ENCODE data around the gene TLR6.

TLR6 gene, protein sequence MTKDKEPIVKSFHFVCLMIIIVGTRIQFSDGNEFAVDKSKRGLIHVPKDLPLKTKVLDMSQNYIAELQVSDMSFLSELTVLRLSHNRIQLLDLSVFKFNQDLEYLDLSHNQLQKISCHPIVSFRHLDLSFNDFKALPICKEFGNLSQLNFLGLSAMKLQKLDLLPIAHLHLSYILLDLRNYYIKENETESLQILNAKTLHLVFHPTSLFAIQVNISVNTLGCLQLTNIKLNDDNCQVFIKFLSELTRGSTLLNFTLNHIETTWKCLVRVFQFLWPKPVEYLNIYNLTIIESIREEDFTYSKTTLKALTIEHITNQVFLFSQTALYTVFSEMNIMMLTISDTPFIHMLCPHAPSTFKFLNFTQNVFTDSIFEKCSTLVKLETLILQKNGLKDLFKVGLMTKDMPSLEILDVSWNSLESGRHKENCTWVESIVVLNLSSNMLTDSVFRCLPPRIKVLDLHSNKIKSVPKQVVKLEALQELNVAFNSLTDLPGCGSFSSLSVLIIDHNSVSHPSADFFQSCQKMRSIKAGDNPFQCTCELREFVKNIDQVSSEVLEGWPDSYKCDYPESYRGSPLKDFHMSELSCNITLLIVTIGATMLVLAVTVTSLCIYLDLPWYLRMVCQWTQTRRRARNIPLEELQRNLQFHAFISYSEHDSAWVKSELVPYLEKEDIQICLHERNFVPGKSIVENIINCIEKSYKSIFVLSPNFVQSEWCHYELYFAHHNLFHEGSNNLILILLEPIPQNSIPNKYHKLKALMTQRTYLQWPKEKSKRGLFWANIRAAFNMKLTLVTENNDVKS

DNA sequence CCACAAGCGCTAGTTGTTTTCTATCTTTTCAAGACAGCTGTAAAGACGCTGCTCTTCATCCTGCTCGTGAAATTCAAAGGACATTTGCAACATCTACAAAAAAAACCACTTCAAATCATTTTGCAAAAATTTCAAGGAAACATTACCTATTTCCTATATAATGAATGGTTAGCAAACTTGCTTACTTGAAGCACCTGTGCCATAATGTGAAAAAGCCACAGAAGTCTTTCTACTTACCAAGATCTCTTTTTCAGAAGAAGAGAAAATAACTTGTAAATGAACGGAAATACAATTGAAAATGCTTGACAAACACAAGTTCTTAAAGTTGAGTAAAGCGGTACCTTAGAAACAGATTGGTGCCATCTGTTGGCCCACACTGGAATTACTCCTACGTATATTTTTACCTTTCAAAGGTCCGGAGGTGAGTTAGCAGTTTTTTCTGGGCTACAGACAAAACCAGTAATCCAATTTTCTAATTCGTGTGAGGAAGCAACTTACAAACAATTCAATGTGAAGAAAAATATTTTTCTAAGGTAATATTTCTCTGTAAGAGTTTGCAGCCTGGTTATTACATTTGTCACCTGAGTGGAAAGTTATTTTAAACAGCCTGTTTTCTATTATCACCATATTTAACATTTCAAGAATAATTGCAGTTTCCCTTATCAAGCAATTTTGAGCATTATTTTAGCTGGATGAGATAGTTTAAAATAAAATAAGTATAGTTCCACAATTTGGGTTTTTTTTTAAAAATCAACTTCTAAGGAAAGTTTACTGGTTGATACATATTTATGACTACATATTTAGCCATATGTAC, at the start of gene TLR6:
Gene TLR6, minus strand, starts transcription at position 294 of the 814 bp plus-strand sequence. CDS start 27,344 bp downstream, outside the sequence.
- Histone ChIP-seq H3K9ac (ENCODE audit: low read length) (peak within 1 kb of the TSS; percentile 36), H3K4me1 (ENCODE audit: control insufficient read depth, low read depth, low read length) (peaks cover 11% of the 10 kb centered on the region), H3K36me3 (ENCODE audit: control insufficient read depth, low read depth, low read length) (no peaks in the 10 kb centered on the region), H3K9me3 (ENCODE audit: control insufficient read depth, low read depth, low read length) (no peaks in the 10 kb centered on the region), H3K27ac (ENCODE audit: low read length) (peak within 1 kb of the TSS; percentile 59), H3K27me3 (ENCODE audit: control insufficient read depth, insufficient read depth, low read length) (no peaks in the 10 kb centered on the region), H3K4me3 (ENCODE audit: low read length) (no peak within 1 kb of the TSS)

DNA sequence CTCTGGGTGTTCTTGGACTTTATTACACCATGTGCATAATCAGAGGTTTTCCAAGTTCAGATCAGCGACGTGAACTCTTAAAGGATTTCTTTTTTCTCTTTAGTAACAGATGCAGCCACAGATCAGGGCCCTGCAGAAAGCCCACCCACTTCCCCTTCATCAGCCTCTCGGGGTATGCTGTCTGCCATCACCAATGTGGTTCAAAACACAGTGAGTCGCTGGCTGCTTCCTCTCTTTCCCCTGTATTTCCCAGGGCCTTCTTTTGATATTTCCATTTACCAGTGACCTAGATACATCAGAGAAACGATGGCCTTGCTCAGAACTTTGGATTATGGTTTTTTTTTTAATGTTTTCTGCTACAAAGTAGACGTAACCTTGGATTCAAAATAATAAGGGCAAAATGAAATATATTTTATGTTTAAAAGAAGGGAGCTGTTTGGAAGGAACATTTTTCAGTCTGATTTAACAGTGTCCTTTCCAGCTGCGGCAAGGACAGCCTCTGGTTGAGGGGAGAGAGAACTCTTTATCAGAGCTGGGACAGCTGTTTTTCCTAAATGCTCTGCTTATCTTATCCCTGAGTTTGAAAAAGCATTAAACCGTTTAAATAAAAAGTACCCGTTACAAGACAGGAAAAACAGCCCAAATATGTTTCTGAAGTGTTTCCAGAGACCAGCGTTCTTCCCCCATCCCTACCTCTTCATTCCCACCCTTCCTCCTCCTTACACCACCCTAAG, 49.2 kb upstream of the TLR6 start:
- Histone ChIP-seq H3K27me3 (ENCODE audit: control insufficient read depth, insufficient read depth, low read length) (no peaks in the 10 kb centered on the region), H3K36me3 (ENCODE audit: control insufficient read depth, low read depth, low read length) (no peaks in the 10 kb centered on the region), H3K4me3 (ENCODE audit: low read length) (no peak overlapping the region), H3K27ac (ENCODE audit: low read length) (no peak overlapping the region), H3K9ac (ENCODE audit: low read length) (no peak overlapping the region), H3K9me3 (ENCODE audit: control insufficient read depth, low read depth, low read length) (no peaks in the 10 kb centered on the region), H3K4me1 (ENCODE audit: control insufficient read depth, low read depth, low read length) (no peaks in the 10 kb centered on the region)

DNA sequence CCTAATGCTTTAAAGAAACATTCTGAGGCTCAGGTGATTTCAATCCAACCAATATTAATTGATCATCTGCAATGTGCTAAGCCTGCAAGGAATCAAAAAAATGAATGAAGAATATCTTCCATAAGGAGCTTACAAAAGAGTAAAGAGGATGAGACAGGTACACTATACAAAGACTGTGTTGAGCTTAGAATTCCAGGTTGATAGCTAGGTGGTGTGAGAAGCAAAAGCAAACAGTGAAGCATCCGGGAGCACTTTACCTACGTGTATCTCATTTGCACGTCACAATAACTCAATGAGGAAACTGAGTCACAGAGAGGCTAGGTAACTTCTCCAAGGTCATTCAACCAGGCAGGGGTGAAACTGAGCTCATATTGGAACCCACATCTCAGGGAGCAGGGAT, 48.1 kb upstream of the TLR6 start:
- Histone ChIP-seq H3K9ac (ENCODE audit: low read length) (no peak overlapping the region), H3K27ac (ENCODE audit: low read length) (no peak overlapping the region), H3K4me3 (ENCODE audit: low read length) (no peak overlapping the region), H3K27me3 (ENCODE audit: control insufficient read depth, insufficient read depth, low read length) (no peaks in the 10 kb centered on the region), H3K4me1 (ENCODE audit: control insufficient read depth, low read depth, low read length) (no peaks in the 10 kb centered on the region), H3K36me3 (ENCODE audit: control insufficient read depth, low read depth, low read length) (no peaks in the 10 kb centered on the region), H3K9me3 (ENCODE audit: control insufficient read depth, low read depth, low read length) (no peaks in the 10 kb centered on the region)

DNA sequence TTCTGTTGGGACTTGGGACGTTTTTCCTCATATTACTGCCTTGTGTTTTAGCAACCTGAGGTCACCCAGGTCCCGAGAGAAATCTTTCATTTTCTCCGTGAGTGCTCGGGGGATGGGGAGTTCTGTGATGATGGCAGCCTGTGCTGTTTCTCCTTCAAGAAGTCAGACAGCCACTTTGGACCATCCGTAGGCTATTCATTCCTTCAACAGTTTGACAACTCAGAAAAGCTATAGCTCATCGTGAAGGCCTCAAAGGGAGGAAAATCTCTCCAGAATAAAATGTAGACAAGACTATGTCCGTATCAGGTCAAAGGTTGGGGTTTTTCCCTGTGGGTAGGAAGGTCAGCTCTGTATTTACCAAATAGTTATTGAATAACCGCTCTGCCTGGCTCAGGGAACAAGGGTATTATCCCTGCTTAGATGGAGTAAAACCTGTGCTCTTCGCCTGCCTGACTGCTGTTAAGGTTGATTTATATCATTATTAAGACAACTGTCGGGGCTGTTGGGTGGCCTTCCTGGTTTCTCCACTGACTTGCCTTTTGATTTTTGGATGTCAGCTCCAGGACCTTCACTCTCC, 47.6 kb upstream of the TLR6 start:
- Histone ChIP-seq H3K4me1 (ENCODE audit: control insufficient read depth, low read depth, low read length) (no peaks in the 10 kb centered on the region), H3K36me3 (ENCODE audit: control insufficient read depth, low read depth, low read length) (no peaks in the 10 kb centered on the region), H3K9ac (ENCODE audit: low read length) (no peak overlapping the region), H3K27me3 (ENCODE audit: control insufficient read depth, insufficient read depth, low read length) (no peaks in the 10 kb centered on the region), H3K27ac (ENCODE audit: low read length) (no peak overlapping the region), H3K4me3 (ENCODE audit: low read length) (no peak overlapping the region), H3K9me3 (ENCODE audit: control insufficient read depth, low read depth, low read length) (no peaks in the 10 kb centered on the region)

DNA sequence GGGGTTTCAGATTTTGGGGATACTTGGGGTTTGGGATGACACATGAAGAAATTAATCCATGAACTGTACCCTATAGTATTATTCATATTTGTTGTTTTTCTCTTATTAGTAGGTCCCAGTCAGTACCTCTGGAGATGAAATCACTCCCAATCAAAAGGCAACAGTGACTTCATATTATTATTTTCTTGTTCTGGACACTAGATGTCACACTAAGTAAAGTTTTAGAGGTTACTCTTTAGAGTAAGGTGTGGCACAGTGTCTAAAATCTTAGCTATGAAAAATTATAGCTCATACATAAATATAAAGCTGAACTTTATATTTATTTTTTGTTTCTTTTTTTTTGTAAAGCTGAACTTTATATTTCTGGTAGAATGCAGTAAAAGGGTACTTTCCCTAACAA, 46.1 kb upstream of the TLR6 start:
- Histone ChIP-seq H3K36me3 (ENCODE audit: control insufficient read depth, low read depth, low read length) (no peaks in the 10 kb centered on the region), H3K4me1 (ENCODE audit: control insufficient read depth, low read depth, low read length) (no peaks in the 10 kb centered on the region), H3K9me3 (ENCODE audit: control insufficient read depth, low read depth, low read length) (no peaks in the 10 kb centered on the region), H3K27me3 (ENCODE audit: control insufficient read depth, insufficient read depth, low read length) (no peaks in the 10 kb centered on the region), H3K27ac (ENCODE audit: low read length) (no peak overlapping the region), H3K4me3 (ENCODE audit: low read length) (no peak overlapping the region), H3K9ac (ENCODE audit: low read length) (no peak overlapping the region)

DNA sequence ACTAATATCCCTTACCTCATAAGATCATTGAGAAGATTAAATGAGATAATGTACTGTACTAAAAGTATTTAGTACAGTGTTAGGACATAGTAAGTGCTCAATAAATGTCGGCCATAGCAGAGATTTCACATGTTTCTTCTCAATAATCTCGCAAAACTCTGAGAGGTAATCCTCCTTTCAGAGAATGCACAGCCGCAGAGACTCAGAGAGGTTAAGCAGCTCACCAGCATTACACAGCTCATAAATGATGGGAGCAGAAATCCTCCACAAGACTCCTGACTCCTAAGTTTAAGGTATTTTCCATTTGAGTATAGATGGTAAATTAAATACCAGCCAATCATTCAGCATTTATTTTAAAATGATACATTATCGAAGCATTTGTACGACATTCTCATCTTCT, 45.6 kb upstream of the TLR6 start:
- H3K27ac ChIP-seq (ENCODE audit: low read length) = no peak overlapping the region
- no peak overlapping the region for H3K9ac ChIP-seq (ENCODE audit: low read length)

DNA sequence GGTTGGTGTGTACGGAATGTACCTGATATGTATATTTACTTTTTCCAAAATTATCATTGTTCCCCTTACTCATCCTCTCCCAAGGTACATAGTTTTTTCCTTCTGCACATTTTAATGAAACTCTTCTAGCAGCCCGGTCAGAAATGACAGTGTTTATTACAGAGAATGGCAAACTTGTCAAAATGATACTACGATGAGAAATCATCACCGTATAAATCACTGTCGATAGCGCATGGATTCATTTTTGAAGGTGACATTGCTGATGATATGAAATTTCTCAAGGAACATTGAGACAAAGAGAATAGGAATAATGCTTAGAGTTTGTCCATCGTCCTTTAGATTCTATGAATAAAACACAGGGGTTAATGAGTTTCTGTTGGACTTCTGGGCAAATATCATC, 41.6 kb upstream of the TLR6 start:
- H3K27me3 ChIP-seq (ENCODE audit: control insufficient read depth, insufficient read depth, low read length) = no peaks in the 10 kb centered on the region
- H3K36me3 ChIP-seq (ENCODE audit: control insufficient read depth, low read depth, low read length) = no peaks in the 10 kb centered on the region
- H3K4me1 ChIP-seq (ENCODE audit: control insufficient read depth, low read depth, low read length) = no peaks in the 10 kb centered on the region

More for the DNA sequence above, 45.6 kb upstream of the TLR6 start:
- Histone ChIP-seq H3K27me3 (ENCODE audit: control insufficient read depth, insufficient read depth, low read length) (no peaks in the 10 kb centered on the region), H3K9me3 (ENCODE audit: control insufficient read depth, low read depth, low read length) (no peaks in the 10 kb centered on the region), H3K36me3 (ENCODE audit: control insufficient read depth, low read depth, low read length) (no peaks in the 10 kb centered on the region), H3K4me3 (ENCODE audit: low read length) (no peak overlapping the region), H3K4me1 (ENCODE audit: control insufficient read depth, low read depth, low read length) (no peaks in the 10 kb centered on the region)

DNA sequence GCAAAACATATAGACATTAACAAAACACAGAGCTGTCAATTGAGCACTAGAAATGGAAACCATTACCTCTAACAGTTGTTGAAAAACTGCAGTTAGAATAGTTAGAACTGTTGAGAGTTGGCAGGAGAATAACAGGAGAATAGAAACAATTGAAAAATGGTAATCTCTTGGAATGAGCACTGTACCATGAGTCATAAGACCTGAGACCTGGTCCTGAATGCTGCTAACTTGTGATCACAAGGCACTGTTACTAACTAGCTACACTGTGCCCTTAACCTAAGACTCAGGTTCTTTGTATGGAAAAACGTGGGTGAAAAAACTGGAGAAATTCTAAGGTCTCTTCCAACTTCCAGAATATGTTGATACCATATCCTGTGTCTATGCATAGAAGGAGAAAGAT, 40.3 kb upstream of the TLR6 start:
- Histone ChIP-seq H3K27me3 (ENCODE audit: control insufficient read depth, insufficient read depth, low read length) (no peaks in the 10 kb centered on the region), H3K9ac (ENCODE audit: low read length) (no peak overlapping the region), H3K4me3 (ENCODE audit: low read length) (no peak overlapping the region), H3K36me3 (ENCODE audit: control insufficient read depth, low read depth, low read length) (no peaks in the 10 kb centered on the region), H3K4me1 (ENCODE audit: control insufficient read depth, low read depth, low read length) (no peaks in the 10 kb centered on the region), H3K9me3 (ENCODE audit: control insufficient read depth, low read depth, low read length) (no peaks in the 10 kb centered on the region), H3K27ac (ENCODE audit: low read length) (no peak overlapping the region)

More for the DNA sequence above, 41.6 kb upstream of the TLR6 start:
- Histone ChIP-seq H3K27ac (ENCODE audit: low read length) (no peak overlapping the region), H3K4me3 (ENCODE audit: low read length) (no peak overlapping the region), H3K9me3 (ENCODE audit: control insufficient read depth, low read depth, low read length) (no peaks in the 10 kb centered on the region), H3K9ac (ENCODE audit: low read length) (no peak overlapping the region)

DNA sequence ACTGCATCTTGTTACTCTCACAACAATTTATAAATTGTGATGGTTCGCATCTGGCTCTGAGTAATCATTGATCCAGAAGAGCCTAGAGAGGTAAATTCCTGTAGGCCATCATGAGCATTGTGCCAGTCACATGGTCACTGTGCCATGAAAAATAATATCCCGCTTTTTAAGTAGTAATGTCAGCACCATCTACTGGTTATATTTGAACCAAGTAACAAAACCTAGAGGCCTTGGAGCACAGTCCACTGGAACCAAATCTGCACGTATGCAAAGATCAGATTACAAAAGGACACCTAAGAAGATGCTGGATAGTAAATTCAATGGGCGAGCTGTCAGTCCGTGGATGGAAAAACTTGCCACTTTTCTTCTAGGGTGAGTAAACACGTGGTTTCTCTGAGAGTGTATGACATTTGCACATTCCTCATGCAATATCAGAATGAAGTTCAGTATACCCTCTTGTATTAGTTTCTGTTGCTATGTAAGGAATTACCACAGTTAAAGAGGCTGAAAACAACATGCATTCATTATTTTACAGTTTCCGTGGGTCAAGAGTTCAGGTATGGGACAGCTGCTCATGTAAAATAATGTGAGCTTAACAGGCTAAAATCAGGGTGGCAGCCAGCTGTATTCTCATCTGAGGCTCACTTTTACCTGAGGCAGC, 37.8 kb upstream of the TLR6 start:
- no peaks in the 10 kb centered on the region for H3K4me1 ChIP-seq (ENCODE audit: control insufficient read depth, low read depth, low read length)
- no peaks in the 10 kb centered on the region for H3K9me3 ChIP-seq (ENCODE audit: control insufficient read depth, low read depth, low read length)
- no peak overlapping the region for H3K9ac ChIP-seq (ENCODE audit: low read length)
- H3K27ac ChIP-seq (ENCODE audit: low read length) = no peak overlapping the region
- H3K4me3 ChIP-seq (ENCODE audit: low read length) = no peak overlapping the region
- no peaks in the 10 kb centered on the region for H3K27me3 ChIP-seq (ENCODE audit: control insufficient read depth, insufficient read depth, low read length)
- no peaks in the 10 kb centered on the region for H3K36me3 ChIP-seq (ENCODE audit: control insufficient read depth, low read depth, low read length)
